Measurements from ENCODE around the gene PLEKHJ1. TPM values are rescaled to one million over a fixed set of nuclear protein-coding genes. Genes with fewer than 3 reads are reported as not detected.

The PLEKHJ1 gene
- total RNA-seq, 1 donor from 2014 or later = 116 TPM

DNA sequence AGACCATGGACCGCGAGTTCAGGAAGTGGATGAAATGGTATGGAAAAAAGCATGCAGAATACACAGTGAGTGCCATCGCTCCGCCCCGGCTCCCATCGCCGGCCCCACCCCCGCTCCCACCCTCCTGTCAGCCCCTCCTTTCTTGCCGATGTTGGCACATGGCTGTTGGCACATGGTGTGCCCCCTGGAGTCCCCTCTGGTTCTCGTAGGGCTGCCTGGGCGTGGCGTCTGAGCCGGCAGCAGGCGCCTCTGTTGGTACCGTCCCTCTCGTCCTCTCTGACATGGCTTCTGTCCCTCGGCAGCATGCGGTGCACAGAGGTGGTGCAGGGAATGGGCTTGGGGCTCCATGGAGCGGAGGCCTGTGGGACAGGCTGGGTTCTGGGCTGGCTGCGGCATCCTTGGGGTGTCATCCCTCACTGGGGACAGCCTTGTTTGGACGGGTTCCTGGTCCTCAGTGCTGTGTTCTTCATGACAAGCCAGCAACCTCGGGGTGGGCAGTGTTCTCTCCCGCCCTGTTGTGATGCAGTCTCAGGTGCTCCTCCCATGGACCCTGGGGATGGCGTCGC, 41.5 kb downstream of the PLEKHJ1 start:
- TF ChIP-seq, protein P1, sequence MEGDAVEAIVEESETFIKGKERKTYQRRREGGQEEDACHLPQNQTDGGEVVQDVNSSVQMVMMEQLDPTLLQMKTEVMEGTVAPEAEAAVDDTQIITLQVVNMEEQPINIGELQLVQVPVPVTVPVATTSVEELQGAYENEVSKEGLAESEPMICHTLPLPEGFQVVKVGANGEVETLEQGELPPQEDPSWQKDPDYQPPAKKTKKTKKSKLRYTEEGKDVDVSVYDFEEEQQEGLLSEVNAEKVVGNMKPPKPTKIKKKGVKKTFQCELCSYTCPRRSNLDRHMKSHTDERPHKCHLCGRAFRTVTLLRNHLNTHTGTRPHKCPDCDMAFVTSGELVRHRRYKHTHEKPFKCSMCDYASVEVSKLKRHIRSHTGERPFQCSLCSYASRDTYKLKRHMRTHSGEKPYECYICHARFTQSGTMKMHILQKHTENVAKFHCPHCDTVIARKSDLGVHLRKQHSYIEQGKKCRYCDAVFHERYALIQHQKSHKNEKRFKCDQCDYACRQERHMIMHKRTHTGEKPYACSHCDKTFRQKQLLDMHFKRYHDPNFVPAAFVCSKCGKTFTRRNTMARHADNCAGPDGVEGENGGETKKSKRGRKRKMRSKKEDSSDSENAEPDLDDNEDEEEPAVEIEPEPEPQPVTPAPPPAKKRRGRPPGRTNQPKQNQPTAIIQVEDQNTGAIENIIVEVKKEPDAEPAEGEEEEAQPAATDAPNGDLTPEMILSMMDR (IDR thresholded peaks at IDR 0.05; ENCODE audit: unreplicated experiment) = no peak
- Mint-ChIP-seq H3K27ac (no peak overlapping the region), H3K9me3 (ENCODE audit: low read depth) (no peaks in the 10 kb centered on the region), H3K27me3 (no peaks in the 10 kb centered on the region), H3K4me1 (ENCODE audit: low read depth) (no peaks in the 10 kb centered on the region), H3K36me3 (ENCODE audit: insufficient read depth) (peaks cover 10% of the 10 kb centered on the region), H3K4me3 (ENCODE audit: low read depth) (no peak overlapping the region)
- DNase-seq (ENCODE audit: low spot score, unreplicated experiment) = no peak

DNA sequence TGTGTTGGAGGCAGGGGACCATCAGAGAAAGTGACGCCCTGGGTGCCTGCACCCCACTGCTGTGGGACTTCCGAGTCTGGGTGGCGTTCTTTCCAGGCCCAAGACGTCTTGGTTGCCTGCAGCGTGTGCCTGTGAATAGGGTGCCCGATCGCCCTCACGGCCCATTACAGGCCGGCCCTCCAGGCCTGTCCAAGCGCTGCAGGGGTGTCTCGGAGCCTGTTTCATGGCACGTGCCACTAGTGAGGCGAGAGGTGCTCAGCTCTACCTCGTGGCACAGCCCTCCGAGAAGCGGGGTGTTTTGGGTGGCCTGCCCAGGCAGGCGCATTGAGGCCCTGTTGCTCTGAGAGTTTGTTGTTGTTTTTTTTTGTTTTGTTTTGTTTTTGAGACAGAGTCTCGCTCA, 42.3 kb downstream of the PLEKHJ1 start:
- no peak for DNase-seq (ENCODE audit: low spot score, unreplicated experiment)
- Mint-ChIP-seq H3K27ac (no peak overlapping the region), H3K27me3 (no peaks in the 10 kb centered on the region), H3K4me3 (ENCODE audit: low read depth) (no peak overlapping the region), H3K36me3 (ENCODE audit: insufficient read depth) (peaks cover 10% of the 10 kb centered on the region), H3K4me1 (ENCODE audit: low read depth) (no peaks in the 10 kb centered on the region), H3K9me3 (ENCODE audit: low read depth) (no peaks in the 10 kb centered on the region)
- TF ChIP-seq, protein P1 (IDR thresholded peaks at IDR 0.05; ENCODE audit: unreplicated experiment) = no peak

DNA sequence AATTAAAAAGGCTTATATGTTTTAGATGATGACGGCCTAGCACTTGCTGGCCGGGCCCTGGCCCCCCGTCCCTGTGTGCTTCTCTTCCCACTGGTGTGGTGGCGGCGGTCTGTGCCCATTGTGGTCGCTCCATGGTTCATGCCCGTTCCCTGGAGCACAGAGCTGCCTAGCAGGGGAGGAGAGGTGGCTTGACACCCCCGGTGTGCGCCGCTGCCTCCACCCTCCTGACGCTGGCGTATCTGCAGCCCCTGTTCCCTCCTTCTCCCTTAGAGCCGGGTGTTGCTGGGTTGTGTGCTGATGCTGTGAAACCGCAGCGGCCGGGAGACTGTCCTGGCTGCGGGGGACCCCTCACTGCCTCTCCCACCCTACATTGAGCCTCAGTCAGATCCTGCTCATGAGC, 43.3 kb downstream of the PLEKHJ1 start:
- DNase-seq (ENCODE audit: low spot score, unreplicated experiment) = no peak
- H3K9me3 Mint-ChIP-seq (ENCODE audit: low read depth) = no peaks in the 10 kb centered on the region
- TF ChIP-seq, protein P1 (IDR thresholded peaks at IDR 0.05; ENCODE audit: unreplicated experiment) = no peak
- H3K27ac Mint-ChIP-seq = no peak overlapping the region
- no peak overlapping the region for H3K4me3 Mint-ChIP-seq (ENCODE audit: low read depth)
- no peaks in the 10 kb centered on the region for H3K27me3 Mint-ChIP-seq
- no peaks in the 10 kb centered on the region for H3K4me1 Mint-ChIP-seq (ENCODE audit: low read depth)
- peaks cover 10% of the 10 kb centered on the region for H3K36me3 Mint-ChIP-seq (ENCODE audit: insufficient read depth)

DNA sequence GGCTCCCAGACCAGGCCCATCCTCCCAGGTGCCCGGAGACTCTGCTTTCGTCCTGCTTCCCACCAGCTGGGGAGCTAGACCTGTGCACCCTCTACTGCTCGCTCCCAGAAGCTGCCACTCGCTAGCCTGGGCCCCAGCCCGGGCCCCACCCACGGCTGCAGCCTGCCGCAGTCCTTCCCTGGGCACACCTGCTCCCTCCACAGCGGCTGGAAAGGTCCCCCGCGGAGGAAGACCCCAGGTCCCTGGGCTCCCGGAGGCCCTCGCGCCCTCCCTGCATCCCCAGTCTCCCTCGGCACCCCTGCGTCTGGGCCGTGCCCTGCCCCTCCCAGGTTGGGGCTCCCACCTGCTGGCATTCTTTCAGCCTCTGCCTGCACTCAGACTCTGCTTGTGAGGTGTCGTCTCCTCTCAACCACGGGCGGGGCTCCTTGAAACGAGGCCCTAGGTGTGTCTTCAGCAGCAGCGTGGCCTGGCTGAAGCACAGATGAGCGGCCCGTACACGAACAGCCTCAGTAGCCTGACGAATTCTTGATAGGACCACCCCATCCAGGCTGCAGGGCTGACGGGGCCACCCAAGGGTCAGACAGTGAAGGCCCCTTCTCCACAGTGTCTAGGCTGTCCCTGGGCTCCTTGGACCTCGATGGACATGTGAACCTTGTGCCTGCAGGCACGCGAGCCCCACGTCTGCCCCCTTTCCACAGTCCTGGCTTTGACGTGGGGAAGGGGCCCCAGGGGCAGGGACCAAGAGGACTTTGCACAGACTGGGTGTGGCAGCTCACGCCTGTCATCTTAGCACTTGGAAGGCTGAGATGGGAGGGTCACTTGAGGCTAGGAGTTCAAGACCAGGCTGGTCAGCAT, 44.4 kb downstream of the PLEKHJ1 start:
- Mint-ChIP-seq H3K4me3 (ENCODE audit: low read depth) (no peak overlapping the region), H3K4me1 (ENCODE audit: low read depth) (no peaks in the 10 kb centered on the region), H3K36me3 (ENCODE audit: insufficient read depth) (peaks cover 9% of the 10 kb centered on the region), H3K27ac (no peak overlapping the region), H3K9me3 (ENCODE audit: low read depth) (no peaks in the 10 kb centered on the region), H3K27me3 (no peaks in the 10 kb centered on the region)
- DNase-seq (ENCODE audit: low spot score, unreplicated experiment) = no peak
- TF ChIP-seq, protein P1 (IDR thresholded peaks at IDR 0.05; ENCODE audit: unreplicated experiment) = no peak

DNA sequence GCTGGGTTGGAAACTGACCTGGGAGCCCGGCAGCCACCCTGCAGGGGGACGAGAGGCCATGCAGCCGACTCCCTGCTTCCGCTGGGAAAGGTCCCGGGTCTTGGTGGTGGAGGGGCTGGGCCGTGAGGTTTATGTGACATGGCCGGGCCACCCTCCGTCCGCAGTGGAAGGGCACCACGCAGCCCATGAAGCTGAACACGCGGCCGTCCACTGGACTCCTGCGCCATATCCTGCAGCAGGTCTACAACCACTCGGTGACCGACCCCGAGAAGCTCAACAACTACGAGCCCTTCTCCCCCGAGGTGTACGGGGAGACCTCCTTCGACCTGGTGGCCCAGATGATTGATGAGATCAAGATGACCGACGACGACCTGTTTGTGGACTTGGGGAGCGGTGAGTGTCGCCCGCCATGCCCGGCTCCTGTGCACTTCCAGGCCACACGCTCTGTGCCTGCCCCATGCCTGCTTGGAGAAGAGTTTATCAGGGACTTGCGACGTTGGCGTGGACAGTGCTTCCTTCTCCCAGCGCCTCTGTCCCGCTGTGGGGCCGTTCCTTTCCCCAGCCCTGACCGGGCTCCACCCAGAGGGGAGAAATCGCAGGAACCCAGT, 45.2 kb downstream of the PLEKHJ1 start:
- no peaks in the 10 kb centered on the region for H3K9me3 Mint-ChIP-seq (ENCODE audit: low read depth)
- TF ChIP-seq, protein P1 (IDR thresholded peaks at IDR 0.05; ENCODE audit: unreplicated experiment) = no peak
- H3K27ac Mint-ChIP-seq = no peak overlapping the region
- DNase-seq (ENCODE audit: low spot score, unreplicated experiment) = no peak
- peaks cover 1% of the 10 kb centered on the region for H3K4me1 Mint-ChIP-seq (ENCODE audit: low read depth)
- H3K27me3 Mint-ChIP-seq = no peaks in the 10 kb centered on the region
- H3K36me3 Mint-ChIP-seq (ENCODE audit: insufficient read depth) = peaks cover 9% of the 10 kb centered on the region
- no peak overlapping the region for H3K4me3 Mint-ChIP-seq (ENCODE audit: low read depth)

Measured in progenitor cell of endocrine pancreas (in vitro differentiated cells).